NCI-H2171 treated with DMSO at 0.1 percent for 48 hours (cell line): ENCODE measurements around the gene ST6GALNAC3.

ENCODE experiments used
- DNase-seq: peaks from one replicate; lab custom pipeline; 2025; lab: John Stamatoyannopoulos, UW

ST6GALNAC3 gene

DNA sequence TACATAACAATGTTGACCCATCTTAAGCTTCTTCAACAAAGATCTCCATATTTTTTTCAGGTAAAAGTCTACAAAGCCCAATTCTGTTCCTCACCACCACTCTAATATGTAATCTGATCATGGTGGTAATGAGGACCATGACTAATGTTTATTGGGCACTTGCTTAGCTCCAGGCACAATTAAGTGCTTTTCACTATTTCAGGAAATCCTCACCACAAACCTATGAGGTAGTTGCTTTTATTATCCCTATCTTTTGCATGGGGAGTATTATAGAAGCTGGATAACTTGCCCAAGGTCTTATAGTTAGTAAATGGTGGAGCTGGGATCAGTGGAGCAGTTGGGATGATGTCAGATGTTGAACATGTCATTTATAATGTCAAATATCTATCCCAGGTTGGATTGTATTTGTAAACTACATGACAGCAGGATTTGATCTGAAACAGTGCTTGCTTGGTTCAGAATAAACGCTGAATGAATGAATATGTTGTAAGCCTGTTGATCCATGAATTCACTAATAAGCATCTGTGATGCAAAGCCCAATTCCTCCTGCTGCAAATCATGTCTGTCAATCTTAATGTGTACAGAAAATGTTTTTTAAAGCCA lies 509.4 kb downstream of the ST6GALNAC3 start:
- no peak for DNase-seq

DNA sequence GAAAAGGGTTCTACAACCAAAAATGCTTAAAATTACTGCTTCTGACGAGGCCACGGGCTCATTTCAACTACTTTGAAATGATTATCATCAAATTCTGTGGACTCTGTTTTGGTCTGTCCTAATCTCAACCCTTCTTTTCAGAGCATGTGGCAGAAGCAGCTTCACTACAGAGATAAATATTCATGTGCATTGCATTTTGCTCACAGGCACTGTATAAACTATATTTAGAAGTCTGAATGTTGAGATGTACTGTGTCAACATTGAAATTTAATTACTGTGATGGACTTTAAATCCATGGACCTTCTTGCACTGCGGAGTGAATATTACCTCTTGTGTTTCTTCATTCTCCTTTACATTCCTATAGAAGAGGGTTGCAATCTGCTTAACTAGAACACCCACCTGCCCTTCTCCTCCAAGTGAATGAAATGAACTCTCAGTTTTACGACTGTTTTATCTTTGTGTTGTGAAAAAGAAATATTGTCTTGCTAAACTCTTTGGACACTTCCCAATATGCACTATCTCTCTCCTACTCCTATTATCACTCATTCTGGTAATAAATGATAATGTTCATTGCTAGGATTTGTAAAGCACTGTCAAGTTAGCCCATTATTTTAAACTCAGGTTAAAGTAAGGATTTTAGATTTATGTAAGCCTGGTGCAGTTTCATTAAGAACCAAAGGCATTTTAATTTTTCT lies 511.6 kb downstream of the ST6GALNAC3 start:
- no peak for DNase-seq

DNA sequence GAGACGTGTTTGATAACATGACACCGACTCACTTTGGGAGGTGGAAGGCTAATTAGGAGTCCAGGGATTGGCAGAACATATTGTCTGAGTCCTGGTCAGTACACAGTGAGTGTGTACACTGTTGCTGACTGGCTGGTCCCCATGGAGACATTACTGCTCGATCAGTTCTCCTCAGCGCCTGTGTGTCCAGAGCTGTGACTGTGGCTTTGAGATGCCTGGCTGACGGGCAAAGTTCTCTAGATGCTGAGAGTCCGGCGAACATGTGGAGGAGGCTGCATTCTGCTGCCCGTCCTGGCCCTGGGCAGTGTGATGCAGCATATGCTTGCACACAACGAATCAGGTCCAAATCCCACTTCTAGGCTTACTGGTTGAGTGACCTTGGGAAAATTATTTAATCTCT lies 512.7 kb downstream of the ST6GALNAC3 start:
- no peak for DNase-seq

DNA sequence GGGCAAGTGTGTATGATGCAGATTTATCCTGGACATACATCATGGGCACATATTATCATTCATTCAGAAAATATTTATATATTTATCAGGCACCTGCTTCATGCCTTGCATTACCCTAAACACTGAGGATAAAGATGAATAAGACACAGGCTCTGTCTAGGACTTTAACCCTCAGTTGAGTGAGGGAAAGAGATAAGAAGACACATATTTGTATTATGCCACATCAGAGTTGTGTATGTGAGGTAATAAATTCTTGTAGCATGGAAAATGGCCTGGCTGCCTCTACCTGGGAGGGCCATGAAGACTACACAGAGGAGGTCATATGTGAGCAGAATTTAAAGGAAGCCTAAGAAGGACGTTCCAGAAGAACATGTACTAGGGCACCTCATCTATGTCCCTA lies 516.9 kb downstream of the ST6GALNAC3 start:
- DNase-seq: no peak

DNA sequence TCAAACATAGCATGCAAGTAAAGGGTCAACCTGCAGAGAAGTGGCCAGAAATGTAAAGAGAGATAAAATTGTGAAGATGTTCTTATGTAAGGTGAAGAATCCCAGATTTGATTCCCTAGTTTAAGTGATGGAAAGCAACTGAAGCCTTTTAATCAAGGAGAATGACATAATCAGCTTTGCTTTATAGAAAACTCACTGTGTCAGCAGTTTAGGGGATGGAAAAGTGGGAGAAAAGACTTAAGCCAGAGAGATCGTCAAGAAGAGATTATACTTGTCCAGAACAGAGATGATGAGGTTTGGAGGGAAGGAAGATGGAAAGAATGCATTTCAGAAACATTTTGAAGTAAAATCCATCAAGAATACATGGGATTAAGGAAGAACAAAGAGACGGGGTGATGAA lies 517.4 kb downstream of the ST6GALNAC3 start:
- no peak for DNase-seq

DNA sequence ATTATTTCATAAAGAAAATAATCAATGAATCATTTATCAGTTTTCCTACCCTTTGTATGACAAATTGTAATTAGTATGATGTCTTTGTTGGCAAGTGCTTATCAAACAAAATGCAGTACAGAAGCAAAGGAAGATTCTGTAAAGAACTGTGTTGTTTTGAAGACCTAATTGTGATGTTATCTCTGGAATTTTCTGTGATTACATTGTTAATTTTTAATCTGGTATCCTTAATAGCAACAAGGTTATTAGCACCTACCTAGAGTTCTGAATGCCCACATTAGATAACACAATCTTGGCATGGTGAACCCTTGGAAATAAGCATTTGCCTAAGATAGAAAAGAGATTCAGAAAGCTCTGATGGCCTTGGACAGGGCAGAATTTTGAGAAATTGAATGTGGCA lies 518.6 kb downstream of the ST6GALNAC3 start:
- DNase-seq: no peak

DNA sequence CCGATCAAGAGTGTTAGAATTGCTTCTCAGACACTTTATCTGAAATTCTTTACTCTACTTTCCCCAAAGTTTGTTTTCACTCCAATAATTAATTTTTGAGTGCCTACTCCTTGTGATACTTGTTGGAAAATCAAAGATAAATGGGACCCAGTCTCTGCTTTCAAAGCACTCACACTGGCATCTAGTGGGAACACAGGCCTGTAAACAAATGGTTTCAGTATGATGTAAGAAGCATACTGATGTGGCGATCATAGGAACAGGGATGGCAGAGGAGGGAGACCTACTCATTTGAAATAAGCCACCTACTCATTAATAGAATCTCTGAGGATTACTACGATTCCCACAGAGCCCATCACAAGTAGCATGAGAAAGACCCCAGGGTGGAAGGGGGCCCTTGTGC lies 519.1 kb downstream of the ST6GALNAC3 start:
- DNase-seq: no peak

DNA sequence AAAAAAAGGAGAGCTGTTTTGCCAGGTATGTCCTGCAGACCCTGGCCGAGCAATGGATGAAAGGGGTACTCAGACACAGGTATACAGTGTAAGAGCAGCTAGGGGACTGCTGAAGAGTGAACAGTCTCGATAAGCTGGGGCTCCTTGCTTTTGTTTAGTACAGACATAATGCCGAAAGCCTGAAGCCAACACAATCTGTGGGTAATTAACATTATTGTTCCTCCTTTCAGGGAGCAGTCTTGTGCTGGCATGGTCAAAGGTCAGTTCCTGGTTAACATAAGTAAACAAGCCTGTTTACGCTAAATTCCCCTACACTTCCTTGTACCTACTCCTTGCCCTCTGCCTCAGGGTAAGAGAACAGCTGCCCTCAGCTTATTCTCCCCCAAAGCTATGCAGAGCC lies 520.5 kb downstream of the ST6GALNAC3 start:
- DNase-seq: no peak

DNA sequence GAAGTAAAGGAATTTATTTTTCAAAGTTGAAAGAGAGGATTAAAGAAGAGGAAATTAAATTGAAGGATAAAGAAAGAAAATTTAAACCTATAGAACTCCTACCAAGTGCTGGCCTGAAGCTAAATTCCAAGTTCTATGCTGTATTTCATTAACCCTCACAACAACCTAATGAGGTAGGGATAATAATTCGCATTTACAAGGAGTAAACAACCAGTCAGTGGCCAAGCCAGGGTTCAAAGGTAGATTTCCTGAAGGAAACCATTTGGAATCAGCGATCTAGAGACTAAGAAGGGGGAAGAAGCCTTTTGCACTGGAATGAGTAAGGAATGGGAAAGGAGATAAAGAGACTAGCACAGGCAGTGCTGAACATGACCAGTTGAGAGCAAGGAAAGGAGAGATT lies 526.9 kb downstream of the ST6GALNAC3 start:
- DNase-seq: no peak

DNA sequence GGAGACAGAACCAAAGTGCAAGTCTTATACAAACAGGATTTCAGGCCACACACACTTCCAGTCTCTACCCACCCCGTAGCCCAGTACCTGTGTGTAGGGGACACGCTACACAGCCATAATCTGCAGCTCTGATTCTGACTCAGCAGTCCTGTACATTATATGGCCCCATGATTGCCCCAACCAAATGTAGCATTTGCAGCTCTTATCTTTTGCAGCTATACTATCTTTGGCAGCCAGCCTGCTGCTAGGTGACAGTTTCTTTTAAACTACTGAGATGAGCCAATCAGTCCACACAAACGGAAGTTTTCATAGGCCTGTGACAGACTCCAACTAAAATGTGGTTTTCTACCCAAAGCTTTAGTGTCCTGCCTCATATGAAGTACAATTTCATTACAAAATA lies 533.2 kb downstream of the ST6GALNAC3 start:
- DNase-seq: no peak

DNA sequence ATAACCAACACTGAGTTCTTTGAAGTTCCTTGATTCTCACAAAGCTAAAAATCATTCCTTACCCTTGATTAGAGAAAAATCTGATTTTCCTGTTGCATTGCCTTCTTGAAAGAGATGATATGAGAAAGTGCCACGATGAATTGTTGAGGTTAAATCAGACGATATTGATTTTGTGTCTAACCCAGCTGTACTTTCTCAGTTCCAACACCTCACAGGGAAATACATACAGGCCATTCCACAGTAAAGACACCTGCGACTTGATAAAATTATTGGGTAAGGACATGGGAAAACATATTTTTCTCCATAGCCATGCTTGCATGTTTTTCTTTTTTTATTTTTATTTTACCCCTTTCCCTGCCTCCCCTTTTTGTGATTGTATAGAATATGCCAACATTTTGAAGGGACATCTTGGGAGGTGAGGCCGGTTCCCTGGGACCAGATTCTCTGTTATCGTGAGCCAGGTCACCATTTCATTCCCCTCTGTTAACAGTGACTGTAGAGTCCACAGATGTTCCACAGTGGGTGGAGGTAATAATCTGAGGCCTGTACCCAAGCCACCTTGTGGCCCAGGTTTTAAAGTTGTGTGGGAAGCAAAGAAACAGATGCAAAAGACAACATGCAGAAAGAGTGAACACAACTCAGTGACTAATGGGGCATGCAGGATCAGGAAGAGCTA lies 537.4 kb downstream of the ST6GALNAC3 start:
- DNase-seq: no peak

DNA sequence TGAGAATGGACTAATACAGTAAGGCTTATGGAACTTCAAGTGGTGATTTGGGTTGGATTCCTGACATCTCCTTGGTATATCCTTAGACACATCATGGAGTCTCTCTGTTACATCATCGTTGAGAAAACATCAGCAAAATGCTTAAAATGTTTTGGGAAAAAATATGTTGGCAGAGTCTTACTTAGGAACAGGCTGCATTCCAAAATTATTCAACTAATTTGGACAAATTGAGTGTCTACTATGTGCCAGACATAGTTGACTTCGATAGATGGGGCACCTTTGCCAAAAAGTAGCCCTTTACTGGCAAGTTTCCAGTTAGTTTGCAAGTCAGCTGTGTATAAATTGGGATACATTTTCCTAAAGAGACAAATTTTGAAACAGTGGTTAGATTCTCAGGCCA lies 539.3 kb downstream of the ST6GALNAC3 start:
- DNase-seq: no peak

DNA sequence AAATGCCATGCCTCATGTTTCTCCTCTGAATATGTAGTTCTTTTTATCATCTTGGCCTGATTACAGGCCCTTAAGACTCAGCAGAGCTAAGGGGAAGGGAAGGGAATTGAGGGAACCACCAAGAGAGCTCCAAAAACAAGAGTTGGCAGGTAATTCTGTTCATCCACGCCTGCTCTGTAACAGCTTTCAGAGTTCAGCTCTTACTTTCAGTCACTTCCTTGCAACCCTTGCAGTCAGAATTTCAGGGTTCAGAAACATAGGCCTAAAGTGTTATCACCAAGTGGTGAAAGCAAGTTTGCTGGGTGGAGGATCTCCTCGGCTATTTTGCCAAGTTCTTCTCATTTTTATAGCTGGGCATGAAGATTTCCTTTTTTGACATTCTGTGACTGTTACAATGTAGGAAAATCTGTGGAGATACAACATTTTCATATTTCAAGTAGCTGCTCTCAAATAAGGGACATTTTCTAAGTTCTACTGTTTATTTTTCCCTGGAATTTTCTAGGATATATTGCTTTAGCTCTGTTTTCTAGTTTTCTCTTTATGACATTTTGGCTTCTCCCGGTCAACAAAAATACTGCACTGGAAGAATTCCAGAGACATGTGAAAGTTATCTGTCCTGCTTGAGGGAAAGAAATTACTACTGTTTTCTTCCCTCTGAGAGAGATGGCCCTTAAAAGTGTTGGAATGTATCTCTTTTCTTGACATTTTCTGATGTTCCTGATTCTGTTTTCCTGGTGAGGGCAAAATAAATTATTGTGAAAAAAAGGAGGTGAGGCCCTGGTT lies 540.9 kb downstream of the ST6GALNAC3 start:
- no peak for DNase-seq

DNA sequence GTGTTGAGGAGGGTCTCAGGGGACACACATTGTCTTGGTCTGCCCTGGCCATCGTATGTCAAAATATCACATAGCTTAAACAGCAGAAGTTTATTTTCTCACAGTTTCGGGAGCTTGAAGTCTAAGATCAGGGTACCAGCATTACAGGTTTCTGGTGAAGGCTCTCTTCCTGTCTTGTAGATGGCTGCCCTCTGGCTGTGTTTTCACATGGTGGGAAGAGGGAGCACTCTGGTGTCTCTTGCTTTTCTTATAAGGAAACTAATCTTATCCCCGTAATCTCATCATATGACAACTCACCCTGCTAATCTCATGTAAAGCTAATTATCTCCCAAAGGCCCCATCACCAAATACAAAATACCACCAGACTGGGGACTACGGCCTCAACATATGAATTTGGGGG lies 545.8 kb downstream of the ST6GALNAC3 start:
- no peak for DNase-seq

DNA sequence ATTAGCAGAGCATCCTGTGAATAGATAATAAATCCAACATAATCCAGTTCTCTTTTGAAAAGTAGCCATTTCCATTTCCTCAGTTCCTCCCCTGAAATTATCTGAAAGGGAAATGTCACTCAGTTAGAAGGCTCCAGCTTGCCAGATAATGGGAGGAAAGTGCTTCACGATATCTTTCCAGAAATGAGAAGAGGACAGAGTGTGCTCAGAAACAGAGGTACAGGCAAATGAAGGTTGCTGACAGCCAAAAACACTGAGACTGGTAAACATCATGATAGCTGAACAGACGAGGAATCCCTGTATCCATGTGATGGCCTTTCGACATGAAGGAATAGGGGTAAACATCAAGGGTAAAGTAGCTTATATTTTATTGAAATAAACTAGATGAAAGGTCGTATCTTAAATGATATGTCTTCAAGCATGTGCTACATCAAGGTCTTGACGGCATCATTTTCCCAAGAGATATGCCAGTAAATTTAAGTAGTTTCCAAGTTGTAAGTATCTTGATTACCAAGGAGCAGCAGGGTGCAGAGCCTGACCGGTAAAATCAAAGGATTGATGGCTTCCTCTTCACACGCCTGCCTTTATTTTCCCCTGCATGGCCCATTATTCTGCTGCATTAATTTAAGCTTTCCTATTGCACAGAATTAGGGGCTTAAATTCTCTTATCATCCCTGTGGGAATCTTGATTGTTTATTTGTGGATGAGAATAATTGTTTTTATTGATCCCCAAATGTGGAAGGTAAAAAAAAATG lies 548.4 kb downstream of the ST6GALNAC3 start:
- DNase-seq: no peak

DNA sequence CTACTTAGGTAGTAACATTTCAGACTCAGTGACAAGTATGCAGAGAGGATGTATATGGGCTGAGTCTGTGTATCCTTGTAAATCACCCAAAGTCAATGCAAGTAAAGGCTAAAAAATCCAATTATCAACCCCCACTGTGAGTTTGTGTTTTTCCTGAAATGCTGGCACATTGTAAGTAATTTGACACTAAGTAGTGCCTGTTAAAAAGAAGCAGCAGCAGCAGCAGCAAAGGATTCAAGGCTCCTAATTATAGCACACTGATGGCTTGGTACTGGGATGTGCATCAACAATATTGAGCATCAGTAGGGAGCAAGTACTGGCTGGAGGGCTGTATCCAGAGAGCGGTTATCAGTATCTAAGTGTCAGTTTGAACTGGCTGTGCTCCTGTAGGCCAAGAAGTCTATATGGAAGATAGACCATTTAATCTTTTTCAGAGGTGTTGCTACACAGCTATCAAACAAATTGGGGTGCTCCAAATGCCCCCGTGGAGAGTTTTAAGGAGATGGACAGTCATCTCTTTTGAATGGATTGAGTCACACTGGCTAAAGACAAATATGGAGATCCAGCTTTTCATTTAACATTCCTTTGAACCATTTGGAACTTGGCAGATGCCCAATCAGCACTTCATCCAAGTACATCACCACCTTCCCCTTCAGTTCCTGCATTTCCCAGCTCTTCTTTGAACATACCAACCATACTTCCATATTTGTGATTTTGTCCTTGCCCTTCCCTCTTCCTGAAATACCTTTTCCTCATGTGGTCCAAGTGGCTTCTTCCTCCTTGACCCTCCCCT lies 551.5 kb downstream of the ST6GALNAC3 start:
- DNase-seq: peak; percentile 93

DNA sequence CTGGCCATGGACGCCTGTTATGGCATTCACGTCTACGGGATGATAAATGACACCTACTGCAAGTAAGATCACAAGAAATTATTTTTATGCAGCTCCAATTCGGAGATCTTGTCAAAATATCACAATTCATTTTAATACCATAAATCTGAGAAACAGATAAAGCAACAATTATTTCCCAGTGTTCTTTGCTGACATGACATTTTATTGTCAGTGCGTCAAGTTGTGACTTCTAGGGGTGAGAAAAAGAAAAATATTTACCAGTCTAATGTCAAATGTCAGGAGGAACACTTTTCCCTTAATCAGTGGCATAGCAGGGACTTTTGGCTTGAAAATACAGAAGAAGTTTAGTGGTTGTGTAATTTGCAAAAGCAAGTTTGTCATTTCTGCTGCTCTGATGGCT lies 553.0 kb downstream of the ST6GALNAC3 start:
- no peak for DNase-seq

DNA sequence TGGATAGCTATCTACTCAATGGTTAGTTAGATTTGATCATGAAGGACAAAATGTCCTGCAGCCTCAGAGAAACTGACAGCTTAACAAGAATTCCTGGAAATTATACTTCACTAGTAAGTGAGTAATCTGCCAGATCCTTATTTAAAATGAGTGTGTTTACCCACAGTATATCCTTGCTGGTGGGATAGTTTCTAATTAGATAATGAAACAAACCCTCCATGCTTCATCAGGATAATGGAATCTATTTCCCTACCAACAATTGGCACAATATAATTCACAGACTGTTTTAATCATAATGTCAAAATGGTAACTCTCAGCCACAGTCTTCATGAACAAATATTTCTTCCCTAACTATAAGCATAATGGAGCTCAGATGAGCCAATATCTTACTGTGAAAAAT lies 553.4 kb downstream of the ST6GALNAC3 start:
- DNase-seq: no peak

DNA sequence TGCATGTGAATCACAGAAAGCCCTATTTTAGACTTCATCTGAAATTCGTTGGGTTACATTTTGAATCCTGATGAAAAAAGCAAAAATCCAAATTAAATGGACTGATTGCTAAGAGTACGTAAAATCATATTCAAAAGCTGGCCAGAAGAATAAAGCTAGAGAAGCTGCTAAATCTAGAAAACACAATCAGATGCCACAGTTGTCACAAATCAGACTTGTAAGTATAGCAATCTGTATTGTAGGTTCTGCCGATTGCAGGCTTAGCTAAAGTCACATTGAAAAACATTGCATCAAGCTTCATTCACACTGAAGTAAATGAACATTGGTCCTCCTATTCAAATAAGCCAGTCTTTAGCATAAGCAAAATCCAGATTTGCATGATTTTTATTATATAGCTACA lies 557.6 kb downstream of the ST6GALNAC3 start:
- DNase-seq: no peak

DNA sequence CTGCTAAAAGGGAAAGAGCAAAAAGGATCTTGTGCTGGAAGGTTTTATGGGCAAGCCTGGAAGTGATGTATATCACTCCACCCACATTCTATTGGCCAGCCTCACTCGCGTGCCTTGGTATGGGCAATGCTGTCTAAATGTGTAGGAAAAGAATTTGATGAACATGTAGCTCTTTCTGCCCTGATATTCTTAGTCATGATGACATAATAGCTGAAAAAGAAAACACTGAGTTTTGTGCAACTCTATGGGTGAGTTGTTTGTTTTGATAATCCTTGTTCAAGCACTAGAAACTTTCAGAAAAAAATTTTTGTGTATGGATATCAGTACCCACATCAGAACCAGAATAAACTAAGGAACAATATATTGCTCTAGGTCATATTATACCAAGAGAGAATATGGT lies 561.2 kb downstream of the ST6GALNAC3 start:
- no peak for DNase-seq

DNA sequence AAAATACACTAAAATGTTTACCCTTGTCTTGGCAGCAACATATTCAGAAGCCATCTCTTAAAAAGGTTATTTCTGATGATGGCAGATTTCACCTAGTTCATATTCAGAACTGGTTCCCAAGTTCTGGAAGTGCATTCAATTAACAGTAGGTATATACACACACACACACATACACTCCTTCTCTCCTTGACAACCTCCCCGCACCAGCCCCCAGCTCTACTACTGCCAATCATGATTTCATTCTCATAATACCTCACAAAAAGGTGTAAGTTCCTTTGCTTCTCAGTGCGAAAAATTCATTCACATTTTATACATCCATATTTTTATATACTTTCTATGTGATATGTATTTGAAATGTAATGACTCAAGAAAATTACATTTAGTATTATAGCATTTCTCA lies 564.6 kb downstream of the ST6GALNAC3 start:
- DNase-seq: no peak
